Activated B cell treated with CpG ODN at 0.5 μM for 24 hours (primary cell): ENCODE measurements around the gene DNAJC5. TPM values are rescaled to one million over a fixed set of nuclear protein-coding genes. Genes with fewer than 3 reads are reported as not detected.
"Not testable (repeated sequence)": the region's sequence is repeated elsewhere in the genome, so short reads cannot be mapped to it uniquely, and the experiment has no call there.

Experiments
- ATAC-seq: fragments of 200-7000 bp; cut with Tn5 transposase; one replicate; pipeline ENCODE4 v1.10.0; 2021; ENCODE audit warnings: low read depth, mild to moderate bottlenecking, moderate library complexity
- CTCF ChIA-PET: fragments of 350-600 bp; sonication (Branson Sonifier 250); formaldehyde crosslinking; loops from one replicate; lab custom pipeline; 2021; ENCODE audit warnings: antibody characterized with exemption; lab: Charles Lee
- POLR2A ChIA-PET: fragments of 350-600 bp; sonication (Branson Sonifier 250); formaldehyde crosslinking; loops from one replicate; lab custom pipeline; 2021; ENCODE audit warnings: antibody characterized with exemption; lab: Charles Lee
- DNase-seq: peaks from one replicate; pipeline ENCODE4 v3.0.0; 2022
- H3K27ac Mint-ChIP-seq: one replicate; pipeline ENCODE4 v1.8.0; 2020; ENCODE audit warnings: mixed read lengths
- H3K27me3 Mint-ChIP-seq: one replicate; pipeline ENCODE4 v1.8.0; 2021; ENCODE audit warnings: mixed read lengths
- H3K36me3 Mint-ChIP-seq: one replicate; pipeline ENCODE4 v1.8.0; 2021; ENCODE audit warnings: low read depth, mixed read lengths
- H3K4me1 Mint-ChIP-seq: one replicate; pipeline ENCODE4 v1.8.0; 2021; ENCODE audit warnings: mixed read lengths
- H3K4me3 Mint-ChIP-seq: one replicate; pipeline ENCODE4 v1.8.0; 2020; ENCODE audit warnings: mild to moderate bottlenecking, mixed read lengths
- H3K9me3 Mint-ChIP-seq: one replicate; pipeline ENCODE4 v1.8.0; 2020; ENCODE audit warnings: mixed read lengths
- CTCF ChIP-seq: fragments of 200-600 bp; IDR thresholded peaks from one replicate; pipeline ENCODE4 v1.8.0; 2022; ENCODE audit warnings: antibody characterized with exemption, mild to moderate bottlenecking
- intact Hi-C: fragments of 100-400 bp; cut with micrococcal nuclease; formaldehyde crosslinking; loops from one replicate; pipeline ENCODE4 v1.15.1; 2024
- total RNA-seq: library from RNA; stranded (reverse); gene quantifications from 2 replicates; pipeline ENCODE4 v1.2.3, GENCODE V29; 2022

The DNAJC5 gene
- total RNA-seq, 1 donor from 2014 or later = 28.6 TPM

GRCh38 chr20:63915471-63915870 is 20.5 kb downstream of the DNAJC5 start:
- Mint-ChIP-seq H3K9me3 (peaks cover 4% of the 10 kb centered on the region), H3K27ac (no peak overlapping the region), H3K36me3 (peaks cover 27% of the 10 kb centered on the region), H3K4me3 (no peak overlapping the region), H3K4me1 (peaks cover 42% of the 10 kb centered on the region), H3K27me3 (no peaks in the 10 kb centered on the region)
- no peak for TF ChIP-seq CTCF
- ChIA-PET POLR2A (interaction anchor here (0.8 kb wide), 1 partner anchor 20 kb away, joined by 4 read pairs; no protein-coding TSS in a partner anchor), CTCF (no interaction called here)
- intact Hi-C loops = no loop called here
- no peak for DNase-seq
- no peak for ATAC-seq

GRCh38 chr20:63916371-63916939 is 21.5 kb downstream of the DNAJC5 start:
- Mint-ChIP-seq H3K4me1 (peaks cover 35% of the 10 kb centered on the region), H3K36me3 (peaks cover 29% of the 10 kb centered on the region), H3K27ac (peak overlapping the region; percentile 56)
- intact Hi-C loops, POLR2A ChIA-PET, CTCF ChIA-PET, DNase-seq, H3K4me3 Mint-ChIP-seq, H3K9me3 Mint-ChIP-seq, ATAC-seq, H3K27me3 Mint-ChIP-seq: not testable (repeated sequence)

- ATAC-seq (peak; percentile 37), DNase-seq (no peak)
- H3K4me3 Mint-ChIP-seq = peak overlapping the region; percentile 13
- peaks cover 29% of the 10 kb centered on the region for H3K36me3 Mint-ChIP-seq
- ChIA-PET CTCF (no interaction called here), POLR2A (interaction anchor here (0.7 kb wide), 2 partner anchors 208 to 291 kb away, joined by 3 read pairs; partner anchors contain the start of gene GMEB2)
- no peaks in the 10 kb centered on the region for H3K27me3 Mint-ChIP-seq
- peaks cover 30% of the 10 kb centered on the region for H3K4me1 Mint-ChIP-seq
- intact Hi-C loops = no loop called here
- H3K9me3 Mint-ChIP-seq = peaks cover 4% of the 10 kb centered on the region
- TF ChIP-seq CTCF = no peak
- peak overlapping the region; percentile 9 for H3K27ac Mint-ChIP-seq
These were observed 22.9 kb downstream of the DNAJC5 start for GRCh38 chr20:63917811-63918210.

- intact Hi-C loops = no loop called here
- H3K36me3 Mint-ChIP-seq = peaks cover 31% of the 10 kb centered on the region
- POLR2A ChIA-PET = no interaction called here
- no peak overlapping the region for H3K27ac Mint-ChIP-seq
- ATAC-seq (no peak), DNase-seq (no peak)
- no peak overlapping the region for H3K4me3 Mint-ChIP-seq
- no peaks in the 10 kb centered on the region for H3K27me3 Mint-ChIP-seq
- CTCF ChIA-PET = interaction anchor here (1.2 kb wide), 1 partner anchor 54 kb away, joined by 3 read pairs; no protein-coding TSS in a partner anchor
- peaks cover 4% of the 10 kb centered on the region for H3K9me3 Mint-ChIP-seq
- peaks cover 25% of the 10 kb centered on the region for H3K4me1 Mint-ChIP-seq
- TF ChIP-seq CTCF = no peak
These were observed 24.2 kb downstream of the DNAJC5 start for GRCh38 chr20:63919130-63919529.

GRCh38 chr20:63920226-63920625 is 25.3 kb downstream of the DNAJC5 start:
- ChIA-PET CTCF (no interaction called here), POLR2A (no interaction called here)
- intact Hi-C loops = no loop called here
- H3K4me3 Mint-ChIP-seq = no peak overlapping the region
- TF ChIP-seq CTCF = no peak
- H3K4me1 Mint-ChIP-seq = peaks cover 25% of the 10 kb centered on the region
- peaks cover 26% of the 10 kb centered on the region for H3K36me3 Mint-ChIP-seq
- H3K27me3 Mint-ChIP-seq = no peaks in the 10 kb centered on the region
- ATAC-seq = no peak
- no peak for DNase-seq
- no peak overlapping the region for H3K27ac Mint-ChIP-seq
- peaks cover 4% of the 10 kb centered on the region for H3K9me3 Mint-ChIP-seq
